Caco-2 (cell line): ENCODE results near the gene PROB1. TPM values are rescaled to one million over a fixed set of nuclear protein-coding genes. Genes with fewer than 3 reads are reported as not detected.
"Not testable (repeated sequence)": the region's sequence is repeated elsewhere in the genome, so short reads cannot be mapped to it uniquely, and the experiment has no call there.

Source experiments
- Bru-seq: library from RNA; stranded (reverse); fragments of 400-500 nt; gene quantifications from one replicate; lab custom pipeline; 2021; lab: Mats Ljungman, UMichigan
- BruChase-seq, 2 experiments: library from RNA; stranded (reverse); fragments of 400-500 nt; gene quantifications; one replicate each; lab custom pipeline; 2021; lab: Mats Ljungman, UMichigan
- BruUV-seq: library from RNA; stranded (reverse); fragments of 400-500 nt; replicated peaks from 2 replicates; lab custom pipeline; 2021; lab: Mats Ljungman, UMichigan
- CTCF ChIA-PET: fragments of 300-600 bp; sonication (Branson Sonifier 250); formaldehyde crosslinking; loops from one replicate; lab custom pipeline; 2022; ENCODE audit warnings: antibody characterized with exemption; lab: Charles Lee
- POLR2A ChIA-PET: fragments of 300-600 bp; sonication (Branson Sonifier 250); formaldehyde crosslinking; loops from one replicate; lab custom pipeline; 2022; ENCODE audit warnings: antibody characterized with exemption; lab: Charles Lee
- DNase-seq, 2 experiments: peaks; one replicate each; pipeline versions ENCODE4 v3.0.0 to v3.0.0-alpha.2; 2020 to 2022
- H3K27me3 ChIP-seq: replicated peaks from 2 replicates; pipeline ENCODE4 v1.6.0; 2011; ENCODE audit warnings: low read length; ENCODE audit not compliant: control insufficient read depth, insufficient read depth
- H3K36me3 ChIP-seq: 2 replicates; pipeline ENCODE4 v1.5.1; 2011; ENCODE audit warnings: low read length; ENCODE audit not compliant: control insufficient read depth, insufficient read depth
- H3K4me1 ChIP-seq: fragments of 250-450 bp; sonication (Bioruptor Pico); 2 replicates; pipeline ENCODE4 v1.5.1; 2020; ENCODE audit warnings: mild to moderate bottlenecking
- H3K4me3 ChIP-seq: 2 replicates; pipeline ENCODE4 v1.5.1; 2011; ENCODE audit warnings: low read depth, mild to moderate bottlenecking, control low read depth, low read length
- H3K9me3 ChIP-seq: fragments of 250-450 bp; sonication (Bioruptor Pico); 2 replicates; pipeline ENCODE4 v1.5.1; 2020; ENCODE audit warnings: mild to moderate bottlenecking, moderate library complexity
- H3K27ac Mint-ChIP-seq: one replicate; pipeline ENCODE4 v1.8.0; 2022; ENCODE audit warnings: mixed read lengths; ENCODE audit not compliant: unreplicated experiment
- H3K27me3 Mint-ChIP-seq: one replicate; pipeline ENCODE4 v1.8.0; 2022; ENCODE audit warnings: mixed read lengths; ENCODE audit not compliant: insufficient read depth, unreplicated experiment
- H3K36me3 Mint-ChIP-seq: one replicate; pipeline ENCODE4 v1.8.0; 2022; ENCODE audit warnings: mild to moderate bottlenecking, mixed read lengths; ENCODE audit not compliant: insufficient read depth, unreplicated experiment
- H3K4me1 Mint-ChIP-seq: one replicate; pipeline ENCODE4 v1.8.0; 2022; ENCODE audit warnings: low read depth, mixed read lengths; ENCODE audit not compliant: unreplicated experiment
- H3K4me3 Mint-ChIP-seq: one replicate; pipeline ENCODE4 v1.8.0; 2022; ENCODE audit warnings: mild to moderate bottlenecking, moderate library complexity, mixed read lengths; ENCODE audit not compliant: unreplicated experiment
- H3K9me3 Mint-ChIP-seq: one replicate; pipeline ENCODE4 v1.8.0; 2022; ENCODE audit warnings: mixed read lengths; ENCODE audit not compliant: unreplicated experiment
- CTCF ChIP-seq, 2 experiments: fragments of 200-600 bp in 1 of 2; IDR thresholded peaks; 1 replicate in 1 of 2; 2 replicates in 1 of 2; pipeline versions ENCODE4 v1.5.1 to v1.8.0; 2011 to 2022; ENCODE audit warnings: antibody characterized with exemption in 1 of 2, control low read depth in 1 of 2, inconsistent platforms in 1 of 2, low read depth in 1 of 2, low read length in 1 of 2, mild to moderate bottlenecking in 1 of 2, moderate library complexity in 1 of 2; ENCODE audit not compliant: insufficient read depth in 1 of 2, severe bottlenecking in 1 of 2, unreplicated experiment in 1 of 2
- intact Hi-C: fragments of 100-400 bp; cut with micrococcal nuclease; formaldehyde crosslinking; loops from one replicate; pipeline ENCODE4 v1.10.0; 2022; ENCODE audit not compliant: unreplicated experiment
- long read RNA-seq: library from polyadenylated mRNA; stranded (forward); transcript quantifications from one replicate; pipeline ENCODE4 v2.0.0, GENCODE V29; 2022
- total RNA-seq: library from RNA; stranded (reverse); gene quantifications from 2 replicates; pipeline ENCODE4 v1.2.3, GENCODE V29; 2022

Gene PROB1, protein sequence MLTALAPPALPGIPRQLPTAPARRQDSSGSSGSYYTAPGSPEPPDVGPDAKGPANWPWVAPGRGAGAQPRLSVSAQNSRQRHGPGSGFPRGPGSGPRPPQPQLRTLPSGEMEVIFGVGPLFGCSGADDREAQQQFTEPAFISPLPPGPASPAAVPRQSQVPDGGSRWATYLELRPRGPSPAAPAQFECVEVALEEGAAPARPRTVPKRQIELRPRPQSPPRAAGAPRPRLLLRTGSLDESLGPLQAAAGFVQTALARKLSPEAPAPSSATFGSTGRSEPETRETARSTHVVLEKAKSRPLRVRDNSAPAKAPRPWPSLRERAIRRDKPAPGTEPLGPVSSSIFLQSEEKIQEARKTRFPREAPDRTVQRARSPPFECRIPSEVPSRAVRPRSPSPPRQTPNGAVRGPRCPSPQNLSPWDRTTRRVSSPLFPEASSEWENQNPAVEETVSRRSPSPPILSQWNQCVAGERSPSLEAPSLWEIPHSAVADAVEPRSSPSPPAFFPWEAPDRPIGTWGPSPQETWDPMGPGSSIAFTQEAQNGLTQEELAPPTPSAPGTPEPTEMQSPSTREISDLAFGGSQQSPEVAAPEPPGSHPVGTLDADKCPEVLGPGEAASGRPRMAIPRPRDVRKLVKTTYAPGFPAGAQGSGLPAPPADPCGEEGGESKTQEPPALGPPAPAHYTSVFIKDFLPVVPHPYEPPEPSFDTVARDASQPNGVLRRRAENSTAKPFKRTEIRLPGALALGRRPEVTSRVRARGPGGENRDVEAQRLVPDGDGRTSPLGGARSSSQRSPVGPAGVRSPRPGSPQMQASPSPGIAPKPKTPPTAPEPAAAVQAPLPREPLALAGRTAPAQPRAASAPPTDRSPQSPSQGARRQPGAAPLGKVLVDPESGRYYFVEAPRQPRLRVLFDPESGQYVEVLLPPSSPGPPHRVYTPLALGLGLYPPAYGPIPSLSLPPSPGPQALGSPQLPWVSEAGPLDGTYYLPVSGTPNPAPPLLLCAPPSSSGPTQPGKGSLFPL
- 2.7 and 2.9 TPM in 2 replicates for total RNA-seq
- percentile 49 among the genes with signal in this experiment for Bru-seq, nascent RNA
- percentile 52 among the genes with signal in this experiment for BruChase-seq, experiment 1, labeled RNA remaining after a 2-hour chase
- percentile 53 among the genes with signal in this experiment for BruChase-seq, experiment 2, labeled RNA remaining after a 6-hour chase
- long read RNA-seq, full-length matches to known transcripts, result 2 of 2 reads
- long read RNA-seq, partial matches to known transcripts, result 0 of 2 reads
- long read RNA-seq, other reads (novel, unspliced or antisense), result 0 of 2 reads

DNA sequence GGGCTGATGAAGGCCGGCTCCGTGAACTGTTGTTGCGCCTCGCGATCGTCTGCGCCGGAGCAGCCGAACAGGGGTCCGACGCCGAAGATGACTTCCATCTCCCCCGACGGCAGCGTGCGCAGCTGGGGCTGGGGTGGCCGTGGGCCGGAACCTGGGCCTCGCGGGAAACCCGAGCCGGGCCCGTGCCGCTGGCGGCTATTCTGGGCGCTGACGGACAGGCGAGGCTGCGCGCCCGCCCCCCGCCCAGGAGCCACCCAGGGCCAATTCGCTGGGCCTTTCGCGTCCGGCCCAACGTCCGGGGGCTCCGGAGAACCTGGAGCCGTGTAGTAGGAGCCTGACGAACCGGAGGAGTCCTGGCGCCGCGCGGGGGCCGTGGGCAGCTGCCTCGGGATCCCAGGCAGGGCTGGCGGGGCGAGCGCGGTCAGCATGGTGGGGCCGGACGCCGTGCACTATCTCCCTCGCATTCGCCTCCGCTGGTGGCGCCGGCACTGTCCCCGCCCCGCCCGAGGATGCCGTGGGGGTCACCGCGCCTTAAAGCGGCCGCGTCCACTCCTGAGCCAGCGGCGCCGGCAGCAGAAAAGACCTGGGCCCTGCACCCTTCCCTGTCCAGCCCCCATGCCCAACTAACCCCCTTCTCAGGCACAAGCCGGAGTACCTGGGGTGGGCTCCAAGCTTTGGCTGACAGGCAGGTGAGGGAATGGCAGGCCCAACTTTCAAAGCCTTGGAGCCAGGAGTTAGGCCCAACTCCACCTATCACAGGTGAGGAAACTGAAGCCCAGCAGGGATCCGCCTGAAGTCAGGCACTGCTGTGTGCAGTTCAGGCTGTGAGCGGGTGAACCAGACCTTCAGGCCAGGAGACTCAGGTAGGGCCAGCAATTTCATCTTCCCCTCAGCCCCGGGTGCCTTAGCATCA, at the start of gene PROB1:
TSS of gene PROB1 (minus strand) at position 451 of the 913 bp plus-strand sequence. CDS start at position 428, 23 bp downstream.
- Mint-ChIP-seq H3K27me3 (no peaks in the 10 kb centered on the region), H3K36me3 (peaks cover 20% of the 10 kb centered on the region), H3K27ac (no peak within 1 kb of the TSS), H3K4me1 (peaks cover 9% of the 10 kb centered on the region), H3K9me3 (no peaks in the 10 kb centered on the region), H3K4me3 (no peak within 1 kb of the TSS)
- no TSS peak for BruUV-seq
- Histone ChIP-seq H3K4me1 (peaks cover 22% of the 10 kb centered on the region), H3K4me3 (no peak within 1 kb of the TSS), H3K27me3 (no peaks in the 10 kb centered on the region), H3K36me3 (no peaks in the 10 kb centered on the region; the same call in 1 of the 2 replicates), H3K9me3 (no peaks in the 10 kb centered on the region)
- no peak for DNase-seq
- intact Hi-C loops, result no loop called here
- ChIA-PET CTCF (no interaction called here), POLR2A (interaction anchor here (0.6 kb wide), 1 partner anchor 102 kb away, joined by 7 read pairs; no protein-coding TSS in a partner anchor)
- no peak for TF ChIP-seq CTCF (IDR thresholded peaks at IDR 0.05; ENCODE audit: insufficient read depth in 1 of 2, low read depth in 1 of 2, low read length in 1 of 2, severe bottlenecking in 1 of 2, unreplicated experiment in 1 of 2)

DNA sequence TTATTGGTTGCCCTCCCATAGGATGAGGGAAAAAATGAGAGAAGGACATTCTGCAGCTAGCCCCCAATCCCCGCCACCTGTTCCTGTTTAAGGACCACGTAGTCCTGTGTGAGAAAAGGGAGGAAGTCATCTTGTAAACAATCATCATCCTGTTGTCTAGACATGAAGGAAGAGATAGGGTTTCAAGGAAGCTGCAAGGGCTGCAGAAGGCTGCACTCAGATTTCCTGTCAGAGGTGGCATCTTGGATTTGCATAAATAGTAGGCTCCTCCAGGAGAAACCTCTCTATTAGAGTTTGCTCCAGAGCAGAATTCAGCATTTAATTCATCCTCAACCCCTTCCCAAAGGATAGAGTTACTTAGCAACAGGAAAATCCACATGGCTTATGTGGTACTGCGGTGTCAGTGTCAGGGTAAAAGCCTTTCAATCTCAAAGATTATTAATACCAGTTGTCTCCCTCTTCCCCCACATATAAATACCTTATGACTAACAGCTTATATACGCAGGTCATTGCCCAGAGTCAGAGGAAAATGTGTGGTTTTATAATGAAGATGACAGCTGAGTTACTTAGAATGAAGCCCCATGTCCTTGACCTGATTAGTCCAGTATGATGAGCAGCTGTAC, 49.0 kb upstream of the PROB1 start:
- POLR2A ChIA-PET, result no interaction called here
- intact Hi-C loops, result no loop called here
- H3K9me3 ChIP-seq, result no peaks in the 10 kb centered on the region
- H3K9me3 Mint-ChIP-seq, result no peaks in the 10 kb centered on the region
- H3K27me3 ChIP-seq, result no peaks in the 10 kb centered on the region
- H3K4me3 Mint-ChIP-seq, result no peak overlapping the region
- no peak overlapping the region for H3K4me3 ChIP-seq
- peaks cover 17% of the 10 kb centered on the region for H3K4me1 ChIP-seq
- H3K4me1 Mint-ChIP-seq, result peaks cover 14% of the 10 kb centered on the region
- CTCF ChIA-PET, result no interaction called here
- BruUV-seq, result no TSS peak
- H3K27me3 Mint-ChIP-seq, result no peaks in the 10 kb centered on the region
- H3K36me3 Mint-ChIP-seq, result peaks cover 6% of the 10 kb centered on the region
- no peak for TF ChIP-seq CTCF (IDR thresholded peaks at IDR 0.05; ENCODE audit: insufficient read depth in 1 of 2, low read depth in 1 of 2, low read length in 1 of 2, severe bottlenecking in 1 of 2, unreplicated experiment in 1 of 2)
- no peak overlapping the region for H3K27ac Mint-ChIP-seq
- no peak for DNase-seq
- no peaks in the 10 kb centered on the region for H3K36me3 ChIP-seq

GRCh38 chr5:139440416-139440815, 45.5 kb upstream of the PROB1 start:
- H3K9me3 Mint-ChIP-seq, intact Hi-C loops, H3K36me3 ChIP-seq, H3K36me3 Mint-ChIP-seq, H3K27me3 Mint-ChIP-seq, BruUV-seq, CTCF ChIA-PET, H3K27me3 ChIP-seq, DNase-seq, H3K9me3 ChIP-seq, H3K27ac Mint-ChIP-seq, POLR2A ChIA-PET, H3K4me3 ChIP-seq: not testable (repeated sequence)
- Mint-ChIP-seq H3K4me3 (peak overlapping the region; percentile 99), H3K4me1 (peaks cover 21% of the 10 kb centered on the region)
- peaks cover 25% of the 10 kb centered on the region for H3K4me1 ChIP-seq
